HEK293 (cell line): ENCODE measurements around the gene MMAB.

Experiments used
- CTCF ChIA-PET: fragments of 350-600 bp; formaldehyde crosslinking; extraction: SDS; loops from one replicate; lab custom pipeline; 2021; ENCODE audit warnings: antibody characterized with exemption; lab: Yijun Ruan, JAX
- POLR2A ChIA-PET: fragments of 300-600 bp; formaldehyde crosslinking; extraction: SDS; loops from one replicate; lab custom pipeline; 2020; ENCODE audit warnings: antibody characterized with exemption, inconsistent platforms; lab: Yijun Ruan, JAX
- H3K27ac ChIP-seq: fragments of 200-500 bp; sonication (Bioruptor generic); 2 replicates; pipeline ENCODE4 v1.5.1; 2014; ENCODE audit warnings: low read depth, low read length, control low read depth, inconsistent platforms; ENCODE audit errors: extremely low read depth
- H3K36me3 ChIP-seq, 2 experiments: fragments of 200-500 bp in 1 of 2; sonication (Bioruptor generic) in 1 of 2; 1 replicate in 1 of 2; 2 replicates in 1 of 2; pipeline ENCODE4 v1.5.1; 2014 to 2017; ENCODE audit warnings: inconsistent platforms in 2 of 2, low read length in 2 of 2; ENCODE audit not compliant: control insufficient read depth in 2 of 2, insufficient read depth in 1 of 2
- H3K4me1 ChIP-seq: fragments of 200-500 bp; sonication (Bioruptor generic); 2 replicates; pipeline ENCODE4 v1.5.1; 2014; ENCODE audit warnings: mild to moderate bottlenecking, low read length, inconsistent platforms; ENCODE audit not compliant: control insufficient read depth, insufficient read depth
- H3K4me3 ChIP-seq: 2 replicates; pipeline ENCODE4 v1.5.1; 2011; ENCODE audit warnings: low read depth, mild to moderate bottlenecking, control low read depth, low read length, moderate library complexity
- H3K9me3 ChIP-seq: fragments of 200-500 bp; sonication (Bioruptor generic); 2 replicates; pipeline ENCODE4 v1.5.1; 2014; ENCODE audit warnings: low read depth, low read length, inconsistent platforms; ENCODE audit not compliant: control insufficient read depth, insufficient read depth
- GLIS1 ChIP-seq: fragments of 450-650 bp; formaldehyde crosslinking; IDR thresholded peaks from 2 replicates; pipeline ENCODE4 v1.5.1; 2016; ENCODE audit warnings: missing biosample characterization, missing genetic modification characterization
- GLIS2 ChIP-seq: fragments of 450-650 bp; formaldehyde crosslinking; IDR thresholded peaks from 2 replicates; pipeline ENCODE4 v1.5.1; 2016; ENCODE audit warnings: missing biosample characterization, missing genetic modification characterization
- INSM2 ChIP-seq: fragments of 450-650 bp; formaldehyde crosslinking; IDR thresholded peaks from 2 replicates; pipeline ENCODE4 v1.5.1; 2016; ENCODE audit warnings: missing biosample characterization, missing genetic modification characterization
- KLF16 ChIP-seq: fragments of 450-650 bp; formaldehyde crosslinking; IDR thresholded peaks from 2 replicates; pipeline ENCODE4 v1.5.1; 2017; ENCODE audit warnings: missing biosample characterization, missing genetic modification characterization
- KLF8 ChIP-seq: fragments of 450-650 bp; formaldehyde crosslinking; IDR thresholded peaks from 2 replicates; pipeline ENCODE4 v1.5.1; 2016; ENCODE audit warnings: missing biosample characterization, missing genetic modification characterization
- KLF9 ChIP-seq: fragments of 450-650 bp; formaldehyde crosslinking; IDR thresholded peaks from 2 replicates; pipeline ENCODE4 v1.5.1; 2016; ENCODE audit warnings: missing biosample characterization, missing genetic modification characterization, low read depth
- SP2 ChIP-seq: fragments of 450-650 bp; formaldehyde crosslinking; IDR thresholded peaks from 2 replicates; pipeline ENCODE4 v1.5.1; 2016; ENCODE audit warnings: missing biosample characterization, missing genetic modification characterization
- SP7 ChIP-seq: fragments of 450-650 bp; formaldehyde crosslinking; IDR thresholded peaks from 2 replicates; pipeline ENCODE4 v1.5.1; 2016; ENCODE audit warnings: missing biosample characterization, missing genetic modification characterization
- ZFHX2 ChIP-seq: fragments of 450-650 bp; formaldehyde crosslinking; conservative IDR thresholded peaks from 2 replicates; pipeline ENCODE4 v1.5.1; 2016; ENCODE audit warnings: missing biosample characterization, missing genetic modification characterization
- ZNF112 ChIP-seq: fragments of 450-650 bp; formaldehyde crosslinking; IDR thresholded peaks from 2 replicates; pipeline ENCODE4 v1.5.0; 2017; ENCODE audit warnings: missing biosample characterization, missing genetic modification characterization
- ZNF169 ChIP-seq: fragments of 450-650 bp; formaldehyde crosslinking; IDR thresholded peaks from 2 replicates; pipeline ENCODE4 v1.5.1; 2016; ENCODE audit warnings: missing biosample characterization, missing genetic modification characterization
- ZNF175 ChIP-seq: fragments of 450-650 bp; formaldehyde crosslinking; IDR thresholded peaks from 2 replicates; pipeline ENCODE4 v1.5.1; 2016; ENCODE audit warnings: missing biosample characterization, missing genetic modification characterization
- ZNF274 ChIP-seq, 2 experiments: fragments of 200-500 bp in 1 of 2; fragments of 450-650 bp in 1 of 2; sonication (Bioruptor generic) in 1 of 2; formaldehyde crosslinking in 1 of 2; IDR thresholded peaks; 2 replicates each; pipeline versions ENCODE4 v1.5.1 to v1.6.1; 2014 to 2016; ENCODE audit warnings: borderline replicate concordance in 1 of 2, inconsistent platforms in 1 of 2, low read length in 1 of 2, missing biosample characterization in 1 of 2, missing genetic modification characterization in 1 of 2
- ZNF280C ChIP-seq: fragments of 450-650 bp; formaldehyde crosslinking; IDR thresholded peaks from 2 replicates; pipeline ENCODE4 v1.5.1; 2016; ENCODE audit warnings: missing biosample characterization, missing genetic modification characterization
- ZNF292 ChIP-seq: fragments of 450-650 bp; formaldehyde crosslinking; IDR thresholded peaks from 2 replicates; pipeline ENCODE4 v1.5.1; 2016; ENCODE audit warnings: low read depth, missing biosample characterization, missing genetic modification characterization, borderline replicate concordance
- ZNF324 ChIP-seq: fragments of 450-650 bp; formaldehyde crosslinking; IDR thresholded peaks from 2 replicates; pipeline ENCODE4 v1.5.1; 2016; ENCODE audit warnings: missing biosample characterization, missing genetic modification characterization
- ZNF488 ChIP-seq: fragments of 450-650 bp; formaldehyde crosslinking; IDR thresholded peaks from 2 replicates; pipeline ENCODE4 v1.5.1; 2016; ENCODE audit warnings: missing biosample characterization, missing genetic modification characterization
- ZNF514 ChIP-seq: fragments of 450-650 bp; formaldehyde crosslinking; IDR thresholded peaks from 2 replicates; pipeline ENCODE4 v1.5.1; 2016; ENCODE audit warnings: missing biosample characterization, missing genetic modification characterization
- ZNF521 ChIP-seq: fragments of 450-650 bp; formaldehyde crosslinking; IDR thresholded peaks from 2 replicates; pipeline ENCODE4 v1.5.1; 2017; ENCODE audit warnings: missing biosample characterization, mild to moderate bottlenecking, missing genetic modification characterization
- ZNF530 ChIP-seq: fragments of 450-650 bp; formaldehyde crosslinking; IDR thresholded peaks from 2 replicates; pipeline ENCODE4 v1.5.1; 2016; ENCODE audit warnings: low read depth, missing biosample characterization, missing genetic modification characterization
- ZNF548 ChIP-seq: fragments of 450-650 bp; formaldehyde crosslinking; IDR thresholded peaks from 2 replicates; pipeline ENCODE4 v1.5.1; 2016; ENCODE audit warnings: missing biosample characterization, missing genetic modification characterization
- ZNF555 ChIP-seq: fragments of 450-650 bp; formaldehyde crosslinking; conservative IDR thresholded peaks from 2 replicates; pipeline ENCODE4 v1.5.1; 2017; ENCODE audit warnings: missing biosample characterization, mild to moderate bottlenecking, missing genetic modification characterization, inconsistent platforms
- ZNF600 ChIP-seq: fragments of 450-650 bp; formaldehyde crosslinking; IDR thresholded peaks from 2 replicates; pipeline ENCODE4 v1.5.1; 2016; ENCODE audit warnings: missing biosample characterization, missing genetic modification characterization
- ZNF660 ChIP-seq: fragments of 450-650 bp; IDR thresholded peaks from 2 replicates; pipeline ENCODE4 v1.5.1; 2018; ENCODE audit warnings: missing biosample characterization, mild to moderate bottlenecking, missing genetic modification characterization
- ZNF664 ChIP-seq: fragments of 450-650 bp; formaldehyde crosslinking; IDR thresholded peaks from 2 replicates; pipeline ENCODE4 v1.5.1; 2016; ENCODE audit warnings: missing biosample characterization, missing genetic modification characterization
- ZNF837 ChIP-seq: fragments of 450-650 bp; formaldehyde crosslinking; IDR thresholded peaks from 2 replicates; pipeline ENCODE4 v1.5.1; 2016; ENCODE audit warnings: missing biosample characterization, missing genetic modification characterization
- ZSCAN23 ChIP-seq: fragments of 450-650 bp; formaldehyde crosslinking; IDR thresholded peaks from 2 replicates; pipeline ENCODE4 v1.5.1; 2016; ENCODE audit warnings: missing biosample characterization, missing genetic modification characterization
- TF ChIP-seq, protein P1 (sequence below): fragments of 450-650 bp; formaldehyde crosslinking; IDR thresholded peaks from 2 replicates; pipeline ENCODE4 v1.5.1; 2016; ENCODE audit warnings: missing biosample characterization, missing genetic modification characterization, low read depth

The MMAB gene

GRCh38 chr12:109533487-109533740, 39.9 kb downstream of the MMAB start (continued):
- TF ChIP-seq ZNF274 (IDR thresholded peaks at IDR 0.05; ENCODE audit: low read length) (no peak), ZNF274 (tag by site-specific recombination; IDR thresholded peaks at IDR 0.05; ENCODE audit: borderline replicate concordance) (no peak), ZNF660 (tag by site-specific recombination) (no peak), ZNF530 (tag by site-specific recombination) (no peak), KLF8 (tag by site-specific recombination) (no peak)

DNA sequence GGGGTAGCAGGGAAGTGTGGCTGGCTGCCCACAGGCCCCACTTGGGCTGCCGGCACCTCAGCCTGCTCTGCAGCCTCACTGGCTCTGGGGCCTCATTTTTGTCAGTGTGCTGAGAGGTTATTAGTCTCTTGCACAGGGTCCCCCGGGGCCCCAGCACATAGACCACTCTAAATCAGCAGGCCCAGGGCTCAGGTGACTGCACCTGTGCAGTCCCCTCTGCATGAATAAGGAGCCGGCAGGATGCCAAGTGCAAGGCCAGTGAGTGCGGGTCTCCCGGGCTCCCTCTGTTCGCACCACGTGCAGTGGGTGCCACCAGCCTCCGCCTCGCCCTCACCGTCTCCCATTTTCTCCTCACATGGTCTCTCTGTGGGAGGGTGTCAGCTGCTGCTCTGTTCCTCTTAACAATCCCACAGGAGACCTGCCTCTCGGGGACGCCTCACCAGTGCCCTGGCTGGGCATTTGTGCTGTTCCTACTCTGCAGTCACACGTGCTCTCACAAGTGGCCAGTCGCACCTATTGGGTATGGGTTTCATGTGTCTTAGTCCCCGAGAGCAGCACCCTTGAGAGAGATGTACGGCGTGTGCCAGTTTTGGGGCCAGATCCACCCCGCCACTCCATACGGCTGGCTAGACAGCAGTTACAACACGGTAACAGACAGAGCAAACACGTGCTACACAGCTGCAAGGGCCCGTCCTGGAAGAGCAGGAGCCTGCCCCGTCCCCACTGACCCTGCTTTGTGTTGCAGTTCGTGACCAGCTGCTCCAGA, 40.4 kb downstream of the MMAB start:
- Histone ChIP-seq H3K36me3 (peaks cover 4 to 38% of the 10 kb centered on the region in 2 experiments; a peak in 2 of 3 replicates), H3K27ac (no peak overlapping the region), H3K4me1 (no peaks in the 10 kb centered on the region), H3K4me3 (no peak overlapping the region), H3K9me3 (no peaks in the 10 kb centered on the region)
- POLR2A ChIA-PET = no interaction called here
- TF ChIP-seq ZNF521 (tag by site-specific recombination) (no peak), ZNF600 (tag by site-specific recombination) (no peak), ZNF175 (tag by site-specific recombination) (no peak), ZNF292 (no peak), GLIS1 (tag by site-specific recombination) (no peak), ZNF324 (tag by site-specific recombination) (no peak), SP2 (tag by site-specific recombination) (no peak), ZNF488 (tag by site-specific recombination) (no peak), KLF9 (tag by site-specific recombination) (no peak), ZFHX2 (tag by site-specific recombination) (no peak), KLF8 (tag by site-specific recombination) (no peak), ZNF548 (tag by site-specific recombination) (no peak), ZSCAN23 (tag by site-specific recombination) (no peak), ZNF837 (tag by site-specific recombination) (no peak), ZNF112 (no peak), ZNF280C (tag by site-specific recombination) (no peak), KLF16 (tag by site-specific recombination) (no peak), ZNF664 (tag by site-specific recombination) (no peak), ZNF169 (tag by site-specific recombination) (no peak), SP7 (tag by site-specific recombination) (no peak)
- CTCF ChIA-PET = interaction anchor here (1.0 kb wide), 1 partner anchor 14 kb away, joined by 6 read pairs; no protein-coding TSS in a partner anchor

DNA sequence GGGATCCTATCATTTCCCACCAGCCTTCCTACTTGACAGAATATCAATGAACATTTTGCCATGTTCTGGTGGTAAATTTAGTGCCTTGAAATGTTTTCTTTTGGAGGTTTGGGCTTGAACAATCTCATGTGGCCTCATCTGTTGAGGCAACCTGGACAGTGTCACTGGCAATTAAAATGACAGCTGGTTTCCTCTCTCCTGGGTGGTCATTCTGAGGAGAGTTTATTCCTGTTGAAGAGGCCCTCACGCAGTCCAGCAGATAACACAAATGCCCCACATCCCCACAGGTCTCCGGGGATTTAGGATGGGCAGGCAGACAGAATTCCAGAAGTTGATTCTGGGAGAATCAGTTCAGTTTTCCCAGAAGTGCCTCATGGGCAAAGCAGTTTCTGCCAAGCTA, 41.9 kb downstream of the MMAB start:
- POLR2A ChIA-PET = no interaction called here
- no peak for TF ChIP-seq INSM2 (tag by site-specific recombination)
- TF ChIP-seq ZNF514 = no peak
- no peak for TF ChIP-seq GLIS2 (tag by site-specific recombination)
- no peak for TF ChIP-seq ZNF169 (tag by site-specific recombination)
- TF ChIP-seq, protein P1, sequence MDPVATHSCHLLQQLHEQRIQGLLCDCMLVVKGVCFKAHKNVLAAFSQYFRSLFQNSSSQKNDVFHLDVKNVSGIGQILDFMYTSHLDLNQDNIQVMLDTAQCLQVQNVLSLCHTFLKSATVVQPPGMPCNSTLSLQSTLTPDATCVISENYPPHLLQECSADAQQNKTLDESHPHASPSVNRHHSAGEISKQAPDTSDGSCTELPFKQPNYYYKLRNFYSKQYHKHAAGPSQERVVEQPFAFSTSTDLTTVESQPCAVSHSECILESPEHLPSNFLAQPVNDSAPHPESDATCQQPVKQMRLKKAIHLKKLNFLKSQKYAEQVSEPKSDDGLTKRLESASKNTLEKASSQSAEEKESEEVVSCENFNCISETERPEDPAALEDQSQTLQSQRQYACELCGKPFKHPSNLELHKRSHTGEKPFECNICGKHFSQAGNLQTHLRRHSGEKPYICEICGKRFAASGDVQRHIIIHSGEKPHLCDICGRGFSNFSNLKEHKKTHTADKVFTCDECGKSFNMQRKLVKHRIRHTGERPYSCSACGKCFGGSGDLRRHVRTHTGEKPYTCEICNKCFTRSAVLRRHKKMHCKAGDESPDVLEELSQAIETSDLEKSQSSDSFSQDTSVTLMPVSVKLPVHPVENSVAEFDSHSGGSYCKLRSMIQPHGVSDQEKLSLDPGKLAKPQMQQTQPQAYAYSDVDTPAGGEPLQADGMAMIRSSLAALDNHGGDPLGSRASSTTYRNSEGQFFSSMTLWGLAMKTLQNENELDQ (tag by site-specific recombination) = no peak
- no peak for TF ChIP-seq ZNF555 (tag by site-specific recombination)

More for the DNA sequence above, 41.9 kb downstream of the MMAB start:
- Histone ChIP-seq H3K4me3 (no peak overlapping the region), H3K4me1 (no peaks in the 10 kb centered on the region), H3K27ac (no peak overlapping the region), H3K9me3 (no peaks in the 10 kb centered on the region), H3K36me3 (peaks cover 4 to 42% of the 10 kb centered on the region in 2 experiments; a peak in 2 of 3 replicates)
- CTCF ChIA-PET = no interaction called here
